ENCODE data around the gene NR5A1. TPM values are rescaled to one million over a fixed set of nuclear protein-coding genes. Genes with fewer than 3 reads are reported as not detected.
A peak's percentile ranks its signal among the peaks of the same experiment; 100 is the strongest.

The NR5A1 gene
- total RNA-seq, 1 donor from 2014 or later: 1.0 TPM

- no peaks in the 10 kb centered on the region for H3K79me2 ChIP-seq (ENCODE audit: low read depth)
- peaks cover 9% of the 10 kb centered on the region for H3K27me3 Mint-ChIP-seq (ENCODE audit: insufficient read depth, low read depth)
- TF ChIP-seq EZH2phosphoT487 (IDR thresholded peaks at IDR 0.05) (no peak), EZH2 (IDR thresholded peaks at IDR 0.05) (no peak), CTCF (IDR thresholded peaks at IDR 0.05) (no peak)
- H3K4me3 ChIP-seq: no peak overlapping the region
- no peaks in the 10 kb centered on the region for H3K36me3 ChIP-seq
- peaks cover 13% of the 10 kb centered on the region for H3K4me1 ChIP-seq
- H4K20me1 ChIP-seq (ENCODE audit: low read depth): no peaks in the 10 kb centered on the region
- no peaks in the 10 kb centered on the region for H3K9me3 ChIP-seq (ENCODE audit: low read depth)
- H3K27ac ChIP-seq: no peak overlapping the region
- H3K4me3 Mint-ChIP-seq: no peak overlapping the region
- no peak for DNase-seq (ENCODE audit: low spot score)
- H3K36me3 Mint-ChIP-seq: no peaks in the 10 kb centered on the region
- no peaks in the 10 kb centered on the region for H3K9me3 Mint-ChIP-seq
- H3K4me2 ChIP-seq: no peak overlapping the region
- H3K27ac Mint-ChIP-seq: no peak overlapping the region
- H3K9ac ChIP-seq: no peak overlapping the region
- no peaks in the 10 kb centered on the region for H3K27me3 ChIP-seq
- peaks cover 11% of the 10 kb centered on the region for H3K4me1 Mint-ChIP-seq
- peaks cover 2% of the 10 kb centered on the region for H3F3A ChIP-seq (ENCODE audit: low read depth)
- H2AFZ ChIP-seq (replicated peaks): no peak overlapping the region
These were observed 35.4 kb downstream of the NR5A1 start for GRCh38 chr9:124471761-124472160.

DNA sequence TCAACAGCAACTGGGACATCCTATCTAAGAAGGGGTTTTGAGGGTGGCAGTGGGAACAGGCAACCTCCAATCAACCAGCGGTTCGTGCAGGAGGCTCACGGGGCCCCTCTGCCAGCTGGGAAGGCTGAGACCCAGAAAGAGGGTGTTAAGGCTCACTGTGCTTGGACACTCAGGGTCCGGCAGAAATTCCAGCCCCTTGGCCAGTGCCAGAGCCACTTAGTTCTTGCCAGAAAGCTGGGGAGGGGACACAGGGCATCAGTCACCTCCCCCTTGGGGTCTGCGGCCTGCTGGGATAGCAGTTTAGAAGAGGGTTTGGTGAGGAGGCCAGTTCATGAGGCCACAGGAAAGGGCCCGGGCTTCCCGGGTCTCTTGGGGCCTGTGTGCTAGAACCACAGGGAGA lies 36.5 kb downstream of the NR5A1 start:
- DNase-seq (ENCODE audit: low spot score): no peak
- H3F3A ChIP-seq (ENCODE audit: low read depth): no peaks in the 10 kb centered on the region
- H3K9ac ChIP-seq: no peak overlapping the region
- H3K36me3 Mint-ChIP-seq: no peaks in the 10 kb centered on the region
- no peak overlapping the region for H3K27ac ChIP-seq
- no peak overlapping the region for H3K4me3 ChIP-seq
- no peaks in the 10 kb centered on the region for H3K79me2 ChIP-seq (ENCODE audit: low read depth)
- H3K27me3 ChIP-seq: no peaks in the 10 kb centered on the region
- no peak overlapping the region for H3K4me2 ChIP-seq
- peaks cover 11% of the 10 kb centered on the region for H3K4me1 Mint-ChIP-seq
- TF ChIP-seq EZH2 (IDR thresholded peaks at IDR 0.05) (no peak), EZH2phosphoT487 (IDR thresholded peaks at IDR 0.05) (no peak), CTCF (IDR thresholded peaks at IDR 0.05) (no peak)
- H3K27me3 Mint-ChIP-seq (ENCODE audit: insufficient read depth, low read depth): peaks cover 10% of the 10 kb centered on the region
- no peaks in the 10 kb centered on the region for H3K9me3 ChIP-seq (ENCODE audit: low read depth)
- no peak overlapping the region for H2AFZ ChIP-seq (replicated peaks)
- H3K4me3 Mint-ChIP-seq: no peak overlapping the region
- peaks cover 10% of the 10 kb centered on the region for H3K4me1 ChIP-seq
- H3K9me3 Mint-ChIP-seq: no peaks in the 10 kb centered on the region
- no peak overlapping the region for H3K27ac Mint-ChIP-seq
- no peaks in the 10 kb centered on the region for H3K36me3 ChIP-seq
- H4K20me1 ChIP-seq (ENCODE audit: low read depth): no peaks in the 10 kb centered on the region

DNA sequence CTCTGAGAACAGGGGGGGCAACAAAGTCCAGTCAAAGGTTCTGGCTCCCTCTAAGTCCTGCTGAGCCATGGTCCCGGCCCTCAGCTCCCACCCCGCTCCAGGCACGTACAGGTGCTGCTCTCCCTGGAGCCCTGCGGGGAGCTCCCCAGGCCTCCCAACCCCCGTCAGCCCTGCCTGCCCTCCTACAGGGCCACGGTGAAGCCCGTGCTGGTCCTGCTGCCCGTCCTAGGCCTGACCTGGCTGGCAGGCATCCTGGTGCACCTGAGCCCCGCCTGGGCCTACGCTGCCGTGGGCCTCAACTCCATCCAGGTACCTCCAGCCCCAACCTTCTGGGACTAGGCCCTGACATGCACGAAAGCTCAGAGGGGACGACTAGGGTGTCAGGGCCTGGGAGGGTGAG lies 36.9 kb downstream of the NR5A1 start:
- H3F3A ChIP-seq (ENCODE audit: low read depth): no peaks in the 10 kb centered on the region
- no peak overlapping the region for H3K27ac ChIP-seq
- no peak overlapping the region for H3K4me3 ChIP-seq
- H3K79me2 ChIP-seq (ENCODE audit: low read depth): no peaks in the 10 kb centered on the region
- H2AFZ ChIP-seq (replicated peaks): no peak overlapping the region
- no peaks in the 10 kb centered on the region for H3K27me3 ChIP-seq
- no peaks in the 10 kb centered on the region for H3K36me3 ChIP-seq
- no peaks in the 10 kb centered on the region for H3K9me3 ChIP-seq (ENCODE audit: low read depth)
- Mint-ChIP-seq H3K36me3 (no peaks in the 10 kb centered on the region), H3K27me3 (ENCODE audit: insufficient read depth, low read depth) (peaks cover 10% of the 10 kb centered on the region), H3K4me3 (no peak overlapping the region), H3K4me1 (peaks cover 11% of the 10 kb centered on the region), H3K27ac (peak overlapping the region; percentile 57), H3K9me3 (no peaks in the 10 kb centered on the region)
- H3K9ac ChIP-seq: no peak overlapping the region
- no peak for DNase-seq (ENCODE audit: low spot score)
- H4K20me1 ChIP-seq (ENCODE audit: low read depth): no peaks in the 10 kb centered on the region
- H3K4me1 ChIP-seq: peaks cover 7% of the 10 kb centered on the region
- no peak overlapping the region for H3K4me2 ChIP-seq
- TF ChIP-seq EZH2phosphoT487 (IDR thresholded peaks at IDR 0.05) (no peak), EZH2 (IDR thresholded peaks at IDR 0.05) (no peak), CTCF (IDR thresholded peaks at IDR 0.05) (no peak)
